ENCODE results near the gene GIMAP7. TPM values are rescaled to one million over a fixed set of nuclear protein-coding genes. Genes with fewer than 3 reads are reported as not detected.
"Not testable (repeated sequence)": the region's sequence is repeated elsewhere in the genome, so short reads cannot be mapped to it uniquely, and the experiment has no call there.

The GIMAP7 gene
- total RNA-seq, 1 donor from 2014 or later, result 8.2 TPM

DNA sequence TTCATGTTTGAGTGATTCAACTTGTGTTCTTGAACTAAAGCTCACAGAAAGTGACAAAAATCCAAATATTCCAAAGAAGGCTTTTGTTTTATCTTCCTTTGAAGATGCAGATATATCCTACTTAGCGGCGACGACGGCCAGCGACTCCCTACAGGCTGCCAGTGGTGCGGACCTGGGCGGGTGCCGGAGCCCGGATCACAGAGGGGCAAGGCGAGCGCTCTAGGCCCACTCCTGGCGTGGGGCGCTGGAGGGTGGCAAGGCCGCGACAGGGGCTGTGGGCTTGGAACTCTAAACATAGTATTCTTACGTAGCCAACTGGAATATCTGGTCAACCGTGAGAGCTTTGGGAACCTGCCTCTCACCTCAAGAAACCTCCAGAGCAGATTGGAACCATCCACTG, 914 bp upstream of the GIMAP7 start:
- DNase-seq, result no peak

DNA sequence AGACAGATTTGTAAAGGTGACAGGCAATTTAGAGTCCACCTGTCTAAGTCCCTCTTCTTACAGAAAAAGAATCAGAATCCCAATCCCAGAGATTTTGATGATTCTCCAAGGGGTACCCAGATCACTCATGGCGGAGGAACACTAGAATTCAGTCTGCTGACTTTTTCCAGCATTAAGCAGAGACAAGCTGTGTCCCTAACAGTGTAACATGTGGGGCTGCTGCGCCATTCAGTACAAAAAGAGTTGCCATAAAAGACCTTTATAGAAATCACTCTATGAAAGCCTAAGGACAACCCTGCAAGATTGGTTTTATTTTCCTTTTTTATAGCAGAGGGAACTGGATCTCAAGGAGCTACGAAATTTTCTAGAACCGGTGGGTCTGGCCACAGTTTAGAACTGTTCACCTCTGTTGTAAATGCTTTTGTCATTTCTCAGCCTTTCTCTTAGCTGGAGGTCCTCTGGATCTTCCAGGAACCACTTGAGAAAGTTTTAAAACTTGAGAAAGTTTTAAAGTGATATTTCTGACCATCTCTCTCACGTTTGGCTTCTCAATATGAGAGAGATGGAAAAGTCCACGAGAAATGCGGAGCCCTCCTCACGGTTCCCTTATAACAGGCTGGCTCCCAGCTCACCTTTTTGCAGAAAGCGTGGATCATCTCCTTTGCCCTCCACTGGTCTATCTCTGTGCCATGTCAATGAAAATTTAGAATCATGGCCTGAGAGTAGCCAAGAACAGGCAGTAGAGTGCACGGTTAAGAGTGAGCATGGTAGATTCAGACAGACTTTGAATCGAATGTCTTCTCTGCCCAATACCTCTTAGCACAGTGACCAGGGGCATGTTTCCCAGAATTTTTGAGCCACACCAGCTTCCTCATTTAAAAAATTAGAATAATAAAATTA, 826 bp downstream of the GIMAP7 start:
- DNase-seq, result no peak

- DNase-seq, result no peak
Observed at GRCh38 chr7:150516956-150517745, 2.5 kb downstream of the GIMAP7 start.

GRCh38 chr7:150519310-150519709, 4.6 kb downstream of the GIMAP7 start:
- no peak for DNase-seq

DNA sequence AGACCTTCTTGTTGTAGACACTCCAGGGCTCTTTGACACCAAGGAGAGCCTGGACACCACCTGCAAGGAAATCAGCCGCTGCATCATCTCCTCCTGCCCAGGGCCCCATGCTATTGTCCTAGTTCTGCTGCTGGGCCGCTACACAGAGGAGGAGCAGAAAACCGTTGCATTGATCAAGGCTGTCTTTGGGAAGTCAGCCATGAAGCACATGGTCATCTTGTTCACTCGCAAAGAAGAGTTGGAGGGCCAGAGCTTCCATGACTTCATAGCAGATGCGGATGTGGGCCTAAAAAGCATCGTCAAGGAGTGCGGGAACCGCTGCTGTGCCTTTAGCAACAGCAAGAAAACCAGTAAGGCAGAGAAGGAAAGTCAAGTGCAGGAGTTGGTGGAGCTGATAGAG, 5.5 kb downstream of the GIMAP7 start:
- no peak for DNase-seq

DNA sequence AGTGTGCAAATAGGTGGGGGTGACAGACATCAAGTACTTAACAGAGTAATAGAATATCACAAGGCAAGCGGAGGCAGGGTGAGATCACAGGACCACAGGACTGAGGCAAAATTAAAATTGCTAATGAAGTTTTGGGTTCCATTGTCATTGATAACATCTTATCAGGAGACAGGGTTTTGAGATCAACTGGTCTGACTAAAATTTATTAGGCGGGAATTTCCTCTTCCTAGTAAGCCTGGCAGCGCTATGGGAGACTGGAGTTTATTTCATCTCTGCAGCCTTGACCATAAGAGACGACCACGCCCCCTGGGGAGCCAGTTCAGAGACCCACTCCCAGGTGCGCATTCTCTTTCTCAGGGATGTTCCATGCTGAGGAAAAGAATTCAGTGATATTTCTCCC, 8.3 kb downstream of the GIMAP7 start:
- not testable (repeated sequence) for DNase-seq

DNA sequence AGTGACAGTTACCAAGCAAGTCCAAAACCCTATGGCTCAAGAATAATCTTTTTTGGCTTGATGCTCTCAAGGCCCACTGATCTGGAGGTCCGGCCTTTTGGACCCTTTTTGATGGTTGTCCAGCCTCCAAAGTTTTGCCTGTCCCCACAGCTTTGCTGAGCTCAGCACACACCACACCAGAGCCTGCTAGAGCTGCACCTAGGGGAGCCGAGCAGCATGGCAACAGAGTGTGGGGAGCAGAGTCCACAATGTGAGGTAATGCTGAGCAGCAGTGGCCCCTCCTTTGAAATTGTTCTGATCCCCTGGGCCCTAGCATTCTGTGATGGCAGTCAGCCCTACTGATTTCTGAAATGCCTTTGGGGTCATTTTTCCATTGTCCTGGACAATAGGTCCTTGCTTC, 9.3 kb downstream of the GIMAP7 start:
- no peak for DNase-seq

- no peak for DNase-seq
Observed at GRCh38 chr7:150531704-150532103, 17.0 kb downstream of the GIMAP7 start.

DNA sequence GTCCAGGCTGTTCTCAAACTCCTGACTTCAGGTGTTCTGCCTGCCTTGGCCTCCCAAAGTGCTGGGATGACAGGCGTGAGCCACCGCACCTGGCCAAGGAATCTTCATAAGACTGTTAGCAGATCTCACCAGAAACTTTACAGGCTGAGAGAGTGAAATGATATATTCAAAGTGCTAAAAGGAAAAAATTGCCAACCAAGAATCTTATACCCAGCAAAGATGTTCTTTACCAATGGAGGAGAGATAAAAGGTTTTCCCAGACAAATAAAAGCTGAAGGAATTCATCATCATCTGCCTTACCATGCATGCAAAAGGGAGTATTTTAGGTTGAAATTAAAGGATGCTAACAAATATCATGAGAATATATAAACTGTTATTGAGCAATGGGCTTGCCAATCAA, 23.6 kb downstream of the GIMAP7 start:
- DNase-seq, result no peak

DNA sequence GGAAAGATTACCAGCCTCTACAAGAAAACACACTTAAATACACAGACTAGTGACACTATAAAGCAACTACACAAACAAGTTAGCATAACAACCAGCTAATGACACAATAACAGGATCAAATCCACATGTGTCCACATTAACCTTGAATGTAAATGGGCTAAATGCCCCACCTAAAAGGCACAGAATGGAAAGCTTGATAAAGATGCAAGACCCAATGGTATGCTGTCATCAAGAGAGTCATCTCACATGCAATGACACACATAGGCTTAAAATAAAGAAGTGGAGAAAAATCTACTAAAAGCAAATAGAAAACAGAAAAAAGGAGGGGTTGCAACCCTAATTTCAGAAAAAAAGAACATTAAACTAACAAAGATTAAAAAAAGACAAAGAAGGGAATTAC, 38.5 kb downstream of the GIMAP7 start:
- no peak for DNase-seq

DNA sequence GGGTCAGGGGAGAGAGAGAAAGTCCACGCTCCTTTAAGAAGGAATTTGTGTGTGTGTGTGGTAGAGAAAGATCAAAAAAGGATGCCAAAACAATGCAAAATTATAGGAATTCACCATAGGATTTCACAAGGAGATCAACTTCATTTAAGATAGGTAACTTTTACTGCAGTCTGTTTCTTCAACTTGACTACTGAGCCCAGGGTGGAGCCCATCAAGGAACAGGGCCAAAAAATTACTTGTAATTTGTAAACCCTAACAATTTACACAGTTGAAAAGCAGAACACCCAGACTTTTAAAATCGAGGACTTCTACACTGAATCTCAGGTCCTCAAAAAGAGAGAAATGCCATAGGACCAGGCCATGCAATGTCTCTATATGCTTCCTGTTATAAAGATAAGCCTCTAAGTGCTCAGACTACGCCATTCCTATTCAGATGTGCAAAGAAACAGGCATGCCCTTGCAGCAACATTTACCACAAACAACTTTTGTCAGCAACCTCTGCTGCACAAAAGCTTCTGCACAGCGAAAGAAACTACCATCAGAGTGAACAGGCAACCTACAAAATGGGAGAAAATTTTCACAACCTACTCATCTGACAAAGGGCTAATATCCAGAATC, 42.0 kb downstream of the GIMAP7 start:
- DNase-seq, result no peak

DNA sequence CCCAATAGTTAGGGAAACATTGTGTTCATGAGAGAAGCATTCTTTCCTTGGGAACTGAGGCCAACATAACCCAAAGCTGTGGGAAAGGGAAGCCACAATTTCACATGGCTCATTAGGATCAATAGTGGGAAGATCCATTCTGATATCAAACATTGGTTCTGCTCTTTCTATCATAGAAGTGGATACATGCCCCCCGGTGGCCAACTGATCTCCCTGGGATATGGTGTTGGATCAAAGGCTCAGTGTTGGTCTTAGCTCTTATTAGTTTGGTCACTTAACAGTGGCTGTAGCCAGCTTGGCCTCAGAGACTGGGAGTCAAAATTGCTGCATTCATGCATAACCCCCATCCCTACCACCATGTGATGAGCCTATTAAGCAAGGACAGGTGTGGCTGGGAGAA, 45.8 kb downstream of the GIMAP7 start:
- no peak for DNase-seq

DNA sequence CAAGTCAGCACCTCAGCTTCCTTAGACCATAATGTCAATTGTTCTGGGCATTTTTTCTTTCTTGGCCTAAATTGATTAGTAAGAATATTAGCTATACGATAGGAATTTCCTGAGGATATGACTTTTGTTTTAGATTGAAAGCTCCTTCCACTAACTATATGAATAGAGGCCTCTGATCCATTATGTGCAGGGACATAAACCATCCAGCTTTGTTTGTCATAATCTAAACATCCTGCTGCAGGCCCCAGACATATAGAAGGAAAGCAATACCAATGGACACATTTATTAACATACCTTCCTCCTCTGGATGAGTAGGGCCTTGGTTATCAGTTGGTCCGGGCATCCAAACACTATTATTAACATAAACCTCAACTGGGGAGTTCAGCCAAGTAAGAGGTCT, 48.2 kb downstream of the GIMAP7 start:
- no peak for DNase-seq

DNA sequence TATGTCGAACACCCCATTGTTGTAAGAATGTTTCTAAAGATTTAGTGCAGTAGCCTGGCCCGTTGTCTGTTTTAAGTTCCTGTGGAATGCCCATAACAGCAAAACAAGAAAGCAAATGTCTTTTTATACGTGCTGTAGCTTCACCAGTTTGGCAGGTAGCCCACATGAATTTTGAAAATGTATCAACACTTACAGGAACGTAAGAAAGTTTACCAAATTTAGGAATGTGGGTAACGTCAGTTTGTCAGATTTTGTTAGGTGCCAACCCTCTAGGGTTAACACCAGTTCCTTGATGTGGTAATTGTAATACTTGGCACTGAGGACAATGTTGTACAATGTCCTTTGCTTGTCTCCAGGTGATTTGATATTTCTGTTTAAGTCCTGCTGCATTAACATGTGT, 49.3 kb downstream of the GIMAP7 start:
- DNase-seq, result no peak

DNA sequence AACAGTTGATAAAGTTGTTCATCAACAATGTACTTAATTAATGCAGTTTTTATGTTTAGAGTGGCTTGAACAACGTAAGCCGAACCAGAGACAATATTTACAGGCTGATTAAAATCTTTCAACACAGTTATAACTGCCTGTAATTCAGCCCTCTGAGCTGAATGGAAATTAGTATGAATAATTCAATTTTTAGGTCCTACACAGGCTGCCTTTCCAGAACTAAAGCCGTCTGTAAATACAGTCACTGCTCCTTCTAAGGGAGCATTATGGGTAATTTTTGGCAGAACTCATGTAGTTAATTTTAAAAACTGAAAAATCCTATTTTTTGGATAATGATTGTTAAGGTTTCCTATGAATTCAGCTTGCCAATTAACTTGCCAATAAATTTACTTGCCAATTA, 49.9 kb downstream of the GIMAP7 start:
- DNase-seq, result no peak

DNA sequence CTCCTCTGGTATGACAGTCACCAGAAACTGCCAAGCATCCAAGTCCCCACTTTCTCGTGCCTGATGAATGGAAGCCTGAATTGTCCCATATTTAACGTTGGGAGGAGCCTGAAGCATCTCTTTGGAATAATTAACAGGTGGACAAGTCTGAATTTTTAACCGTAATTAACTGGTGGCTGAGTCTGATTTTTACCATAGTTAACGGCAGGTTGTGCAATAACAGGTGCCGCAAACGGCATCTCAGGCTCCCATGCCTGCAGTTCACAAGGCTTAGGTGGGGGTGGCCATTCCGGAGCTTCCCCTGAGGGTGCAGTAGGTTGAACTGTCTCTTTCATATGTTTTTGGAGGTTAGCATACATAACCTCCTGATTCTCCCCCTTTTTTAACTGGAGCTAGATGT, 50.6 kb downstream of the GIMAP7 start:
- DNase-seq, result no peak

GRCh38 chr7:150566123-150566522, 51.5 kb downstream of the GIMAP7 start:
- no peak for DNase-seq

GRCh38 chr7:150566572-150566971, 51.9 kb downstream of the GIMAP7 start:
- DNase-seq, result no peak

GRCh38 chr7:150567169-150567568, 52.5 kb downstream of the GIMAP7 start, which contains the start of gene GIMAP4:
TSS of gene GIMAP4 (plus strand) at chr7:150567390. CDS start at chr7:150569902, 2,512 bp downstream.
- no peak for DNase-seq

GRCh38 chr7:150567871-150568301, 53.2 kb downstream of the GIMAP7 start:
- DNase-seq, result no peak

DNA sequence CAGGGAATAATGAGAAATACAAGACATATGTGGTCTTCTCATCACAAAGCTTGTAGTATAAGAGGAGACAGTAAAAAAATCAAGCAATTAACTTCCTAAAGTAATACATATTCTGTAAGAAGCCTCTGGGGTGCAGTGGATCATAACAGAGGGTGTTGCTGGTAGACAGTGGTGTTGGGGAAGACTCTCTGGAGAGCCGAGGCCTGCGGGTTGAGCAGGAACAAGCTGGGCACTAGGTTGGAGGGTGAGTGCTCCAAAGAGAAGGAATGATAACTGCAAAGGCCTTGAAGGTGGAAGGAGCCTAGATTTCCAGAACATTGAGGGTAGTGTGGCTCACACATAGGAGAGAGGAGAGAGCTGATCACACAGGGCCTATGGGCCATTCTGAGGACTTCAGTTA, 54.0 kb downstream of the GIMAP7 start:
- no peak for DNase-seq

DNA sequence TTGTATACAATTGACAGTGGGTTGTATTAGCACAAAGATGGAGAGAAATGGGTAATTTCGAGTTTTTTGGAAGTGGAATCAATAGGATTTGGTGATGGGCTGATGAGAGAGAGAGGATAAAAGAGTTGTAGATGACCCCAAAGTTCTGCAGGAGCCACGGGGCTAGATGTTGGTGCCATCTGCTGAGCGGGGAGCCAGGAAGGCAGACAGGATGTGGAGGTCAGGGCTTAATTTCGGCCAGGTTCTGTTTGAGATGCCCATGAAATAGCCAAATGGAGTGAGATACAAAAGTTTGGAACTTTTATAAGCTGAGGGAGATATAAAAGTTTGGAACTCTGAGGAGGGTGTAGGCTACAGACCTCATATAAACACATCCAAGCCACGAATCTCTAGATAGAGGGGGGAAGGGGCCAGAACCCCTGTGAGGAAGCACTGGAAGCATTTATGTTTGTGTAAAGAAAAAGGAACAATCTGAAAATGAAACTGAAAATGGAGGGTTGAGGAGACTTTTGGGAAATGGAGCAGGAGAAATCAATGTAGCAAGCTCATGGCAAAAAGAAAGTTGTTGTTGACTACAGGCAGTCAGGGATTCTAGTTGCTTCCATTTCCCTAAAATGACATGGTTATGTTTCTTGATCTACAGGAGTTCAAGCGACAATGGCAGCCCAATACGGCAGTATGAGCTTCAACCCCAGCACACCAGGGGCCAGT, 54.7 kb downstream of the GIMAP7 start:
- DNase-seq, result no peak
